Coronary artery (tissue), 2 donors: Measurements from ENCODE around the gene NAB2.

ENCODE experiments used
- DNase-seq: peaks from one replicate; pipeline ENCODE4 v3.0.0-alpha.2; 2017; ENCODE audit warnings: low spot score
- H3K27ac ChIP-seq, 2 donors: fragments of 200-600 bp; sonication (generic); one replicate each; pipeline ENCODE4 v1.5.1; 2016 to 2019
- H3K4me3 ChIP-seq: fragments of 200-600 bp; sonication (generic); 2 replicates; pipeline ENCODE4 v1.5.1; 2016; ENCODE audit warnings: mild to moderate bottlenecking, moderate library complexity
- CTCF ChIP-seq: fragments of 200-600 bp; sonication (generic); IDR thresholded peaks from one replicate; pipeline ENCODE4 v1.5.1; 2019; ENCODE audit warnings: antibody characterized with exemption

Gene NAB2

DNA sequence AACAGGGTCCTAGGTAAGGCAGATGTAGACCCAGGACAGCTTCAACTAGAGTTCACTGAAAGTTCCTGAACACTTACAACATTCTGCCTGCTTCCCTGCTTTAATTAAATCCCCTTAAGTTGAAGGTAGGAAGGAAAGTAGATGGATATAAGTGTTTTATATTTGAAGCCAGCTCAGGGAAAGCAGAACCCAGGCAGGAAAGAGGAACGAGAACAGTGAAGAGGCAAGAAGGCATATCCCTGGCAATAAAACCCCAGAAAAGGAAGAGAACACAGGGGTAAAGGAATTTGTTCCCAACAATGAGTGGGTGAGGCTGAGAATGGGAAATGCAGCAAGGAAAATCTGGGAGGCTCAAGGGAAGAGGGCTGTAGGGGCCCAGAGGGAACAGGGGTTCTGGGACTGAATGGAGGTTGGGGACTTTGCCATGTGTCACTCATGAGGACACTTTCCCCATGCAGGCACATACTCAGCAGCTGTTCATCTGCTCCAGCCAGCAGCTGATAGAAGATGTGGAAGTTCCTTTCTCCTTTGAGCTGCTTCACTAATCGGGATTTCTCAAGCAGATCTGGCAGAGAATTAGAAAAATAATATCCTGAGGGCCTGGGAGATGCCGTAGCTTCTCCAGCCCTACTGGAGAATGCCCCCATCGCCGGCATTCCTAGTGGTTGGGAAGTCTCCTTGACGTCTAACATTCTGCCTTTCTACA, 42.7 kb upstream of the NAB2 start:
- peak overlapping the region in 1 of 2 donors; percentile 38 for H3K27ac ChIP-seq
- TF ChIP-seq CTCF: no peak
- DNase-seq: no peak
- peak overlapping the region; percentile 28 for H3K4me3 ChIP-seq

- no peak for TF ChIP-seq CTCF
- Histone ChIP-seq H3K4me3 (peak overlapping the region; percentile 28), H3K27ac (peak overlapping the region in 1 of 2 donors; percentile 38)
- no peak for DNase-seq
Observed at GRCh38 chr12:57046947-57047890, 41.7 kb upstream of the NAB2 start.

- H3K27ac ChIP-seq: no peak overlapping the region
- H3K4me3 ChIP-seq: no peak overlapping the region
Observed at GRCh38 chr12:57047981-57048380, 40.9 kb upstream of the NAB2 start.

DNA sequence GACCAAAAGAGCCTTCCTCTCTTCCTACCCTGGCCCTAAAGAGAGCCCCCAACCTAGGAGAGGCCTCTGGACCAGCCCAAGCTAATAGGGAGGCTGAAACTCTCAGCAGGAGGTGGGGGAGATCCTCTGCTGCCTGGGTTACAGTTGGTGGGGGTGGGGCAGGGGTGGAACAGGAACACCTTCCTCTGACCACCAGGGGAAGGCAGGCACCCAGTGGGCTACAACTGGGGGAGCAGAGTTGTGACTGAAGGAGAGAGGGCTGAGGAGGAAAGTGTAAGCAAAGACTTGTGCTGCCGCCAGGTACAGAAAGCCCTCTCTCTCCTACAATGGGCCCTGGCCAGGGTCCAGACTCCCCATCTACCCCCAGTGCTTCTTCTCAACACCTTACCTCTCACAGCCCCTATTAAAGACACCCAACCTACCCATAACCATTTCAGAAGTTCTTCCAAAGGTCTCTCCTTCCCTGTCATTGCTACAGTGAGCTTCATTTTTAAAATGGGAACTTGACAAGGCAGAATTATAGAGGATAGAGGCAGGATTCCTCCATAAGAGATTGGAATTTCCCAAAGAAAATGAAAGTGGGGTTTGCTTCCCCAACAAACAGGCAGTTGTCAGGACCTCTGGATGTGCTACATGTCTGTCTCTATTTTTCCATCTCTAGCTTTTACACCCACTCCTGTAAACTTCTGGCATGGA, 40.3 kb upstream of the NAB2 start:
- H3K4me3 ChIP-seq: no peak overlapping the region
- TF ChIP-seq CTCF: no peak
- no peak overlapping the region for H3K27ac ChIP-seq
- no peak for DNase-seq

More at GRCh38 chr12:57047981-57048380, 40.9 kb upstream of the NAB2 start:
- DNase-seq: no peak
- no peak for TF ChIP-seq CTCF

DNA sequence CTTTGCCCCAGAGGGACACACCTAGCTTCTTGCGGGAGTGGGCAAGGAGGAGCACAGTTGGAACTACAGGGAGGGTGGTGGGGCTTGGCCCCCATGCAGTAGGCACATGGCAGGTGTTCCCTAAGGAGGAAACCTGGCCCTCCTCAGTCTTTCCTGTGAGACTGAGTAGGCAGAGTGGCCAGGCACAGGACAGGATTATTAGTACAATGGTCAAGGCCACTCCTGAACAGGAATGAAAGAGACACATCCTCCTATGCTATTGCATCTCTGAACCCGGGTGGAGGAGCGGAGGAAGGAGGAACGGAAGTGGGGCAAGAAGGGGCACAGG, 39.8 kb upstream of the NAB2 start:
- Histone ChIP-seq H3K27ac (no peak overlapping the region), H3K4me3 (no peak overlapping the region)
- DNase-seq: no peak
- no peak for TF ChIP-seq CTCF

- no peak for TF ChIP-seq CTCF
- DNase-seq: no peak
- H3K4me3 ChIP-seq: no peak within 1 kb of the TSS
- no peak within 1 kb of the TSS for H3K27ac ChIP-seq
Observed at GRCh38 chr12:57049890-57050289, 39.0 kb upstream of the NAB2 start, which contains the start of gene MYO1A. MYO1A (minus strand) TSS chr12:57050129; CDS start chr12:57048323, 1,806 bp downstream.
